ENCODE results near the gene SPATA20.

The SPATA20 gene

DNA sequence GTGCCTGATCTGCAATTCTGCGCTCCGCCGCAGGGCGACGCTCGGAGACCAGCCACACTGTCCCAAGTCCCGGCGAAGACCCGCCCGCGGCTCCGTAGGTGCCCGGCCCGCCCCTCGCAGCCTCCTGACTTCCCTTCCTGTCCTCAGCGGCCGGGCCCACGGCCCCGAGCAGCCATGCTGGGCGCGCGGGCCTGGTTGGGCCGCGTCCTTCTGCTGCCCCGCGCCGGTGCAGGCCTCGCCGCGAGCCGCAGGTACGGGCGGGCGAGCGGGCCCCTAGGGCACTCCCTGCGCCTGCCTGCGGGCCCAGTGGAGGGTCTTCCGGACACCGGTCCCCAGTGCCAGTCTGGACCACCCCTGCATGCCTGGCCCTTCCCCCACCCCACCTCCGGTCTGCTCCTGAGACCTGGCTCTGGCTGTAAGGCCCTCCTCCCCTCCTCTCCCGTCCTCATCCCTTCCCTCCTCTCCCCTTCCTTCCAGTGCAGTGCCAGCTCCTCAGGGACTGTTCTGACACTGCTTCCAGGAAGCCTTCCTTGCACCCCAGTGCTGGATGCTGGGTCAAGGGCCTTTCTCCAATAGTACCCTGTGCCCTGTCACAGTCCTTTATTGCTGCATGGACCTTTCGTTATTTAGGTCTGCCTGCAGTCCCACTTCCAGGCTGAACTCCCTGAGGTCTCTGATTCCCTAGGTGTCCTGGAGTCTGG is at the start of gene SPATA20:
TSS of gene SPATA20 (plus strand) at position 140 of the 701 bp plus-strand sequence. CDS start at position 175, 35 bp downstream.
- peak within 1 kb of the TSS; percentile 62 for H3K4me3 ChIP-seq (ENCODE audit: control insufficient read depth, low read depth, low read length)
- DNase-seq (ENCODE audit: low read depth), result peak; percentile 66

DNA sequence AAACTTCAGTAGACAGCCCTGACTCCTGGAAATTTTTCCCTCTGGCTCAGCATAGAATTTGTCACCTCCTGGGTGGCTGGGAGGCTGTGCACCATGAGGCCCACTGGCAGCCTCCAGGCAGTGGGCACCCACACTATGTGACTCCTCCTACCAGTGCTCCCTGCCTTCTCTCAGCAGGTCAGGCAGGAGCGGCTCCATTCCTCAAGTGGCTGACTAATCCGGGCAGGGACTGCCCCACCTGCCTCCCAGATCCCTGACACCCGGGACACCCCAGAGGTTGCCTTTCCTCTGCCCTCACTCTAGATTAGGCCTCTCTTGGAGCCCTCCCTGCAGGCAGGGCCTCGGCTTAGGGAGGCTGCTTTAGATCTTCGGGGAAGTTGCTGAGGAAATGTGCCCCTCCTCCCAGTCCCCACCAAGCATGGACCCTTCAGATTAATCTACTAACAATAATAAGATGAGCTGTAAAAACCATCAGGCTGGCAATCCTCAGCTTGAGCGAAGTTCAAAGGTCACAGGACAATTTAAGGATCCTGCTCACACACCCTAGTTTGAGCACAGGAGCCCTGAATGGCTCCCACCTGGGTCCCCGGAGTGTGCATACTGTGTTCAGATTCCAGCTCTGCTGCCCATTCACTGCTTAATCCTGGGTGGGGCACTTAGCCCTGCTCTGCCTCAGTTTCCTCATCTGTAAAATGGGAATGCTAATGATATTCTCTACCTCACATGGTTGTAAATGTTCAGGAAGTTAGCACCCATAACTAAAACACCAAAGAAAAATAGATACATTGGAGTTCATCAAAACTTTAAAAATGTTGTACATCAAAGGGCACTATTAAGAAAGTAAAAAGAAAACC is 48.7 kb upstream of the SPATA20 start:
- DNase-seq (ENCODE audit: low read depth), result no peak
- TF ChIP-seq, protein P1, sequence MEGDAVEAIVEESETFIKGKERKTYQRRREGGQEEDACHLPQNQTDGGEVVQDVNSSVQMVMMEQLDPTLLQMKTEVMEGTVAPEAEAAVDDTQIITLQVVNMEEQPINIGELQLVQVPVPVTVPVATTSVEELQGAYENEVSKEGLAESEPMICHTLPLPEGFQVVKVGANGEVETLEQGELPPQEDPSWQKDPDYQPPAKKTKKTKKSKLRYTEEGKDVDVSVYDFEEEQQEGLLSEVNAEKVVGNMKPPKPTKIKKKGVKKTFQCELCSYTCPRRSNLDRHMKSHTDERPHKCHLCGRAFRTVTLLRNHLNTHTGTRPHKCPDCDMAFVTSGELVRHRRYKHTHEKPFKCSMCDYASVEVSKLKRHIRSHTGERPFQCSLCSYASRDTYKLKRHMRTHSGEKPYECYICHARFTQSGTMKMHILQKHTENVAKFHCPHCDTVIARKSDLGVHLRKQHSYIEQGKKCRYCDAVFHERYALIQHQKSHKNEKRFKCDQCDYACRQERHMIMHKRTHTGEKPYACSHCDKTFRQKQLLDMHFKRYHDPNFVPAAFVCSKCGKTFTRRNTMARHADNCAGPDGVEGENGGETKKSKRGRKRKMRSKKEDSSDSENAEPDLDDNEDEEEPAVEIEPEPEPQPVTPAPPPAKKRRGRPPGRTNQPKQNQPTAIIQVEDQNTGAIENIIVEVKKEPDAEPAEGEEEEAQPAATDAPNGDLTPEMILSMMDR (IDR thresholded peaks at IDR 0.05; ENCODE audit: control insufficient read depth, insufficient read depth, low read depth, low read length, missing control alignments), result no peak
- no peak overlapping the region for H3K4me3 ChIP-seq (ENCODE audit: control insufficient read depth, low read depth, low read length)

More for the DNA sequence above, at the start of gene SPATA20:
- TF ChIP-seq, protein P1 (IDR thresholded peaks at IDR 0.05; ENCODE audit: control insufficient read depth, insufficient read depth, low read depth, low read length, missing control alignments), result peak; percentile 97

GRCh38 chr17:50499270-50499669 is 47.7 kb upstream of the SPATA20 start:
- TF ChIP-seq, protein P1 (IDR thresholded peaks at IDR 0.05; ENCODE audit: control insufficient read depth, insufficient read depth, low read depth, low read length, missing control alignments), result no peak
- H3K4me3 ChIP-seq (ENCODE audit: control insufficient read depth, low read depth, low read length), result no peak overlapping the region
- DNase-seq (ENCODE audit: low read depth), result no peak

DNA sequence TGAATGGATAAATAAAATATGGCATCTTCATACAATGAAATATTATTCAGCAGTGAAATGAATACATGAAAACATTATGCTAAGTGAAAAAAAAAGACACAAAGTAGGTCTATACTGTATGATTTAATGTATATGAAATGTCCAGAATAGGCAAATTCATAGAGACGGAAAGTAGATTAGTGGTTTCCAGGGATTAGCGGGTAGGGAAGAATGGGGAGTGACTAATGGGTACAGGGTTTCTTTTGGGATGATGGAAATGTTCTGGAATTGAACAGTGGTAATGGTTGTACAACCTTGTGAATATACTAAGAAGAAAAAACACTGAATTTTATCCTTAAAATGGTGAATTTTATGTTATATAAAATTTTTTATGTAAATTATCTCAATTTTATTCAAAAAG is 47.3 kb upstream of the SPATA20 start:
- no peak for DNase-seq (ENCODE audit: low read depth)
- TF ChIP-seq, protein P1 (IDR thresholded peaks at IDR 0.05; ENCODE audit: control insufficient read depth, insufficient read depth, low read depth, low read length, missing control alignments), result no peak

DNA sequence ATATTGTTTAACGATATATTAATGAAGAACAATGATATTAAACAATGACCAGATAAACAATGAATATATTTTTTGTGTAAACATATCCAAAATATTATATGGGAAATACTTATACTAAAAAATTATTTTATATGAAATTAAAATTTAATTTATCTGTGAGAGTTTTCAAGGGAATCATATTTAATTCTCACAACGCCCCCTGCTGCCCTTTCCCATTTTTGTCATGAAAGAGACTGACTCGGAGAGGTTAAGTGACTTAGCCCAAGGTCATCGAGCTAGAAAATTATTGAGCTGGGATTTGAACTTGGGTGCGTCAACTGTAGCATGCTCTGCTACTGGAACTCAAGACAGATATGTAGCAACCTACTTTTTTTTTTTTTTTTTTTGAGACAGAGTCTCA is 45.9 kb upstream of the SPATA20 start:
- no peak overlapping the region for H3K4me3 ChIP-seq (ENCODE audit: control insufficient read depth, low read depth, low read length)
- TF ChIP-seq, protein P1 (IDR thresholded peaks at IDR 0.05; ENCODE audit: control insufficient read depth, insufficient read depth, low read depth, low read length, missing control alignments), result peak; percentile 43
- no peak for DNase-seq (ENCODE audit: low read depth)

More for the DNA sequence above, 47.3 kb upstream of the SPATA20 start:
- H3K4me3 ChIP-seq (ENCODE audit: control insufficient read depth, low read depth, low read length), result no peak overlapping the region

GRCh38 chr17:50502301-50502990 is 44.5 kb upstream of the SPATA20 start:
- TF ChIP-seq, protein P1 (IDR thresholded peaks at IDR 0.05; ENCODE audit: control insufficient read depth, insufficient read depth, low read depth, low read length, missing control alignments), result no peak
- DNase-seq (ENCODE audit: low read depth), result no peak
- H3K4me3 ChIP-seq (ENCODE audit: control insufficient read depth, low read depth, low read length), result no peak overlapping the region
